HG03175 (cell line): Measurements from ENCODE around the gene PTPRT.

Source experiments
- ATAC-seq: cut with Tn5 transposase; IDR thresholded peaks from one replicate; pipeline ENCODE4 v1.9.1; 2021; ENCODE audit warnings: mild to moderate bottlenecking, moderate library complexity; ENCODE audit not compliant: unreplicated experiment

The PTPRT gene

GRCh38 chr20:43189554-43190331 lies at the start of gene PTPRT:
TSS of gene PTPRT (minus strand) at chr20:43189906. CDS start at chr20:43189733, 173 bp downstream.
- ATAC-seq, result no peak

- ATAC-seq, result no peak
Observed at GRCh38 chr20:43238833-43239232, 49.1 kb upstream of the PTPRT start.

- no peak for ATAC-seq
Observed at GRCh38 chr20:43238266-43238665, 48.6 kb upstream of the PTPRT start.

- no peak for ATAC-seq
Observed at GRCh38 chr20:43237651-43238168, 48.0 kb upstream of the PTPRT start.

GRCh38 chr20:43235998-43236397 lies 46.3 kb upstream of the PTPRT start:
- no peak for ATAC-seq

GRCh38 chr20:43231829-43232228 lies 42.1 kb upstream of the PTPRT start:
- no peak for ATAC-seq

GRCh38 chr20:43229696-43230095 lies 40.0 kb upstream of the PTPRT start:
- no peak for ATAC-seq

GRCh38 chr20:43220612-43221011 lies 30.9 kb upstream of the PTPRT start:
- ATAC-seq, result no peak

GRCh38 chr20:43210901-43211300 lies 21.2 kb upstream of the PTPRT start:
- no peak for ATAC-seq

- no peak for ATAC-seq
Observed at GRCh38 chr20:43209831-43210230, 20.1 kb upstream of the PTPRT start.

GRCh38 chr20:43205699-43206098 lies 16.0 kb upstream of the PTPRT start:
- no peak for ATAC-seq

- ATAC-seq, result no peak
Observed at GRCh38 chr20:43202100-43202499, 12.4 kb upstream of the PTPRT start.

- no peak for ATAC-seq
Observed at GRCh38 chr20:43198607-43199006, 8.9 kb upstream of the PTPRT start.

- no peak for ATAC-seq
Observed at GRCh38 chr20:43196243-43196642, 6.5 kb upstream of the PTPRT start.

GRCh38 chr20:43194137-43194536 lies 4.4 kb upstream of the PTPRT start:
- ATAC-seq, result no peak

- no peak for ATAC-seq
Observed at GRCh38 chr20:43193443-43193842, 3.7 kb upstream of the PTPRT start.

- no peak for ATAC-seq
Observed at GRCh38 chr20:43191946-43192863, 2.5 kb upstream of the PTPRT start.

- no peak for ATAC-seq
Observed at GRCh38 chr20:43191143-43191542, 1.4 kb upstream of the PTPRT start.

GRCh38 chr20:43190332-43190953 lies 737 bp upstream of the PTPRT start:
- no peak for ATAC-seq

- no peak for ATAC-seq
Observed at GRCh38 chr20:43188861-43189553, 699 bp downstream of the PTPRT start.

- ATAC-seq, result no peak
Observed at GRCh38 chr20:43188234-43188653, 1.5 kb downstream of the PTPRT start.
